HG02588 (cell line): ENCODE measurements around the gene TMEM129.

Experiments
- ATAC-seq: cut with Tn5 transposase; IDR thresholded peaks from one replicate; pipeline ENCODE4 v1.9.1; 2021; ENCODE audit warnings: mild to moderate bottlenecking, moderate library complexity; ENCODE audit not compliant: unreplicated experiment

TMEM129 gene

DNA sequence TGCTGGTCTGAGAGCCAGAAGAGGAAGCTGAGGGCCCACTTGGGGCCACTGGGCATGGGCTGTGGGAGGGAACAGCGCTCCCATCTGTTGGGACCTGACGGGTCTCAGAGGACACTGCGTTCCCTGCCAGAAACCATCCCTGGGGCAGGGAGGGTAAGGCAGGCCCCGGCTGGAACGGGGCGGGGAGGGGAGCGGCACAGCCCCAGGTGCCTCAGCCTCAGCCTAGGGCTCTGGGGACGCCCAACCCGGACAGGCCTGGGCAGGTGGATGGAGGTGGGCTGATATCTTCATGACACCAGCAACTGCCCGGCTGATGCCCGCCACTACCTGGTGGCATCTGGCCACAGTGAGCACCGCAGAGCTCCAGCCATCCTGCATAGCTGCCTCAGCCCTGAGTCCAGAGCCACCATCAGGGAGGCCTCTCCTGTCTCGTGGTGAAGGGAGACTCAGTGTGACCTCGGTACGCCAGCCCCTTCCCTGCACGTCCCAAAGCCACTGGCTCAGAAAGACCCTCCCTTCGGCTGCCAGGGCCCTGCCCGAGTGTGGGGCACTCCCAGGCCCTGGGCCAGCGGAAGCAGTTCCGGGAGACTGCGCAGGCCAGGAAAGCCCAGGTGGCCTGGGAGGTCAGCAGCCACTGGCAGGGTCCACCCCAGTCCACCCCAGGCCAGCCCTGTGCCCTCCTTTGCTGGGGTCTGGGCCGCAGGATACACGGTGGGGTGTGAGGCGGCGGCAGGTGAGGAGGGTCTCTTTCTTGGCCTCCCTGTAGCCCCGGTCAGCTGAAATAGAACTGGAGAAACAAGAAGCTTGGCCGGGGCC, 37.4 kb upstream of the TMEM129 start:
- ATAC-seq = no peak

DNA sequence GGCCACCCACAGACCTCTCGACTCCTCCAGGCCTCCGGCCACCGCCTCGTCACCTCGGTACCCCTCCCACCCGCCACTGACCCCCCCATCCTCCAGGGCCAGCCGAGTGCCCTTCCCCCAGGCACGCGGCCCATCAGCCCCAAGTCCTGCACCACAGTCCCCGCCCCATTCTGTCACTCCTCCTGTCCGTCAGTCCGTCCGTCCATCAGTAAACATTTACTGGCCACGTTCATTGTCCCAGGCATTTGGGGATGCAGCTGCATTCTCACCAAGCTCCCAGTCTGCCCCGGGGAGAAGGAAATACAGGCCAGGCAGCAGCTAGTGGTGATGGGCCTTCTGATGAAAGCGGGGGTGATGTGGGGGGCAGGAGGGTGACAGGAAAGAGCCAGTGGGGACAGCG, 36.7 kb upstream of the TMEM129 start:
- ATAC-seq = no peak

DNA sequence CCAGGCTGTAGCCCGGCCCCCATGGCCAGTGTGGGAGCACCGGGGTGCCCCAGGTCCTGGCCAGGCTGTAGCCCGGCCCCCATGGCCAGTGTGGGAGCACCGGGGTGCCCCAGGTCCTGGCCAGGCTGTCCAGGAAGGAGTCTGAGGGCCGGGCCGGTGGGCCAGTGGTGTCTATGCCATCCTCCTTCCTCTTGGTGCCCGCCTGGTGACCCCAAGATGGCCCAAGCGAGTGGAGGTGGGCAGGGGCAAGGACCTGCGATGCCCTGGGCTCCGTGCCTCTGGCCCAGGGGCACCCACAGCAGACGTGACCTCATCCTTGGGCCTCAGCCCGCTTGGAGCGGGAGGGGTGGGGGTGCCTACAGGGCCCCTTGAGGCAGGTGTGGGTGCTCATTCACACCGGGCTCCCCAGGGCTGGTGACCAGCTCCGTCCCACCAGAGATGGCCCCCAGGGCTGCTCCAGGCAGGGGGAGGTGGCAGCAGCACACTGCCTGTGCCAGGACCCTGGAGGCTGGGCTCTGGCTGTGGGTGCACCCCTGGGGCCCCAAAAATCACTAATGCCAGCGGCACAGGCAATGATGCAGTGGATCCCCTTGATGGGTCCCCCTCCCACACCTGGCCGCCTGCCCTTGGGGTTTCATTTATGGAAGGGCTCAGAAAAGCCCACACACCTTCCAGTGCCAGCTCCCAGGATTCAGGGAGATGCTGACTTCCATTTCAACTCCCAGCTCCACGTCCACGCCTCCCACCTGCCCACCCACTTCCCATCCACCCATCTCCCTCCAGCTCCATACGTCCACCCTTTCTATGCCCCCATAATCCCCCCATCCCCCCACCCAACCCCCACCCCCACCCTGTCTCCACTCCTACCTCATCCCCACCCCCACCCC, 36.0 kb upstream of the TMEM129 start:
- no peak for ATAC-seq

DNA sequence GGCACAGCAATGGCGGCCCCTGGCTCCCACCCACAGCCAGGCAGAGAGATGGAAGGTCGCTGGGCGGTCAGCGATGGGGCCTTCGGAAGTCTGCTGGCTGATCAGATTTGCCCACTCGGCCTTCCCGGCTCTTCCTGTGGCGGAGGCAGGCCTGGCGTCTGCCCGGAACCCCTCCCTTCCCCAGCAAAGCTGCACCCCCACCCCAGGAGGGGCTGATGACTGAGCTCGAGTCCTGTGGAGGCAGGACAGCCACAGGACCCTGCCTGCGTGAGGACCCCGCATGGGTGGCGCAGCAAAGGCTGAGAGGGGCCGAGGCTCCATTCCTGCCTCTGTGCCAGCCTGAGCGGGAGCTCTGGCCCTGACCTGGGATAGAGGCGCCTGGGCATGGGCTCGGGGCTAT, 35.0 kb upstream of the TMEM129 start:
- ATAC-seq = no peak

DNA sequence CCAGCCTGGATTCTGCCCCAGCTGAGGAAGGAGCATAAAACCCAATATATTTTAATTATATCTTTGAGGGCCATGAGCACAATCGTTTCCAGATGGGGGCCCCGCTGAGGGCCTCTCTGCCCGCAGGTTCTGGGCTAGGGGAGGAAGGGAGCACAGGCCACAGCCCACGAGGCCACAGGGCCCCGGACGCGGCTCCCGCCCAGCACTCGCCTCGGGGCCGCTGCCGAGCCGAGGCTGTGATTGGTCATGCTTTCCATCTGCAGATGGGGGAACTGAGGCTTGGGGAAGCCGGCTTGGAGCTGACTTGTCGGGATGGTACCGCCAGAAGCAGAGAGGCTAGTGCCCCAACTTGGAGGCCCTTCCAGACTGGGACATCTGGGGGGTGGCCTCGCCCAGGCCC, 34.2 kb upstream of the TMEM129 start:
- ATAC-seq = no peak

DNA sequence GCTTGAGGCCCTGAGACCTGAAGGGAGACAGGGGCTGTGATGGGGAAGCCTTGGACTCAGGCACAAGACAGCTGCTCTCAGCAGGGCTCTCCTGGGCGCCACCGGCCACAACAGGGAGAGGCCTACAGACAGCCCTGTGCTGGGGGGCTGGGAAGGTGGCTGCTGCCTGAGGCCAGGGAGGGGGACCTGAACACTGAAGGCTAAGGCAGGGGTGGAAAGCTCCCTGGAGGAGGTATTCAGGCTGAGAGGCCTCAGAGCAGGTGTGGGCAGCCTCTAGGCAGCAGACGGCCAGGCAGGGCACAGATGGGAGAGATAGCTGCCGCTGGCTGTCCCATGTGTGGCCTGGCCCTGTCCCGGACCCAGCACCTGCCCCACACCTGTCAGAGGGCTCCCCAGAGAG, 33.2 kb upstream of the TMEM129 start:
- no peak for ATAC-seq

DNA sequence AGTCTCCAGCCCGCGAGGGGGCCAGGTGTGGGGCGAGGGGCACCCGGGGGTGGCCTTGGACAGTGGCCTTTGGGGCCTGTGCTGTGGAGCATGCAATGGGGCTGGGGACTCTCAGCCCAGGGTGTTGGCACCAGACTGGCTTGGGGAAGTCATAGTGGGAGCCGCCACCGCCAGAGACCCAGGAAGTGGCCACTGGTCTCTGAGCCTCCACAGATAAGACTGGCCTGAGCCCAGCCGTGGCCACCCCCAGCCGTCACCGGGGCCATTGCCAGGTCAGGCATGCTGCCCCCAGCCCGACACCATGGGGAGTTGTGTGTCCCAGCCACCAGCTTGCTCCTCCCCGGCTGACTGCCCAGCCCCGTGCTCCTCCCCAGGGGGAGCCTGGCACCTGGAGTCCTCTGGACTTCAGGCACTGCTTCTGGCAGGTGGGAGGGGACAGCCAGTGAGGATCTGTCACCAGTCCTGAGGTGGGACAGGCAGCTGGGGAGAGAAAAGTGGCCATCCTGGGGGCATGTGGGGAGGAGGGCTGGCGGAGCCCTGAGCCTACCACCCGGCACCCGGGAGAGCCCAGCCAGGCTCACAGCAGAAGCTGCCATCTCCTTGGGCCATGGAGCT, 32.7 kb upstream of the TMEM129 start:
- ATAC-seq = no peak

DNA sequence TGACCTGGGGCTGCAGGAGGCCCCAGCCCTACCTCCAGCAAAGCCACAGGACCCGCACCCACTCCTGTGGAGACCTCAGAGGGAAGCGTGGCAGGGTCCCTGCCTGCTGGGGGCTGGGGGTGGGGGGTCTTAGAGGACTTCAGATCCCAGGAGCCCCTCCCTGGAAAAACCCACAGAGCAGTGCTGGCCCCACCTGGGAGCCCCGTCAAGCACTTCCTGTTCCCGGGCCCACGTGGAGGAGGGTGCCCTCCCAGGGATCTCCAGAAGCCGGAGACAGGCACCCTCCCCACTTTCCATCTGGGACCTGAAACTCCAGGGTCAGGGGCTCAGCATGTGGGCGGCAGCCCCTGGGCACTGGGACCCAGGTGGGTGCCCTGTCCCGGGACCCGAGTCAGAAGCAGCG, 32.2 kb upstream of the TMEM129 start:
- no peak for ATAC-seq

DNA sequence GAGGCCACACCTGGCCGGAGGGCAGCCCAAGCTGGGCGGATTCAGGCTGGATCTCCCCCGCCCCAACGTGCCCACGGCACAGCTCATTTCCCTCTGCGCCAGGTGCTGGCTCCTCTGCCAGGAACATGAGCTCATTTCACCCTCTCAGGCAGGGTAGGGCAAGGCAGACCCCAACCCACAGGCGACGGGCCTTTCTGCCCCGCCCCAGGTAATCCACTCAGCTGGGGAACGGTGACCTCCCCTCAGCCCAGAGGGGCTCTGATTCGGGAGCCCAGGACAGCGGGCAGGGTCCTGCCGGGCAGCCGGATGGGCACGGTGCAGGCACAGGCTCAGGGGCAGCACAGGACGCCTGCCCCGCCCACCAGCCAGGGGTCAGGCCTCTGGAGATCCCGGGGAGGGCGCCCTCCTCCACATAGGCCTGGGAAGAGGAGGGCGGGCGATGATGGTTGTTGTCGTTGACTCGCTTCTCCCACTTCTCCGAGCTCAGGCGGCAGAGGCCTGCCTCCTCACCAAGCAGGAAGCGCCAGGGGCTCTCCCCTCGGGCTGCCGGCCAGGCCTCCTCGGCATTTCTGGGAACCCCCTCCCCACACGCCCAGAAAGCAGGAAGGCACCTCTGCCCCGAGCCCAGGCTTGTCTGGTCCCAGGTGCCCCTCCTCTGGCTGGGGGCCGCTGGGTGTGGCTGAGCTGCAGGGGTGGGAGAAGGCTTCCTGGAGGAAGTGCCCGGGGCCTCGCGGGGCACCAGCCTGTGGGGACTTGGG, 31.3 kb upstream of the TMEM129 start:
- ATAC-seq = no peak

DNA sequence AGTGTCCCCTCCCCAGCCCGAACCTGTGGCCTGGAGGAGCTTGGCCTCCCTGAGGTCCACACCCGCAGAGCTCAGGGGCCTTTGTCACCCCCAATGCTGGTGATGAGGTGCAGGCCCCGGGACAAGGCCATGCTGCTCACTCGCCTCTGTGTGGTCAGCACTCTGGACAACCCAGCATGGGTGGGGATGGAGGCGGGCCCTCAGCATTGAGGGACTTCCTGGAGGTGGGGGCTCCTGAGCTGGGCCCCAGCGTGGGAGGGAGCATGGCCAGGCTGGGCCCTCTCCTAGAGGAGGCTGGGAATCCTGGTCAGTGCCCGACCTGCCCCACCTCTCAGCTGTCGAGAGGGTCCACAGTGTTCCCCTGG, 30.8 kb upstream of the TMEM129 start:
- ATAC-seq = no peak

DNA sequence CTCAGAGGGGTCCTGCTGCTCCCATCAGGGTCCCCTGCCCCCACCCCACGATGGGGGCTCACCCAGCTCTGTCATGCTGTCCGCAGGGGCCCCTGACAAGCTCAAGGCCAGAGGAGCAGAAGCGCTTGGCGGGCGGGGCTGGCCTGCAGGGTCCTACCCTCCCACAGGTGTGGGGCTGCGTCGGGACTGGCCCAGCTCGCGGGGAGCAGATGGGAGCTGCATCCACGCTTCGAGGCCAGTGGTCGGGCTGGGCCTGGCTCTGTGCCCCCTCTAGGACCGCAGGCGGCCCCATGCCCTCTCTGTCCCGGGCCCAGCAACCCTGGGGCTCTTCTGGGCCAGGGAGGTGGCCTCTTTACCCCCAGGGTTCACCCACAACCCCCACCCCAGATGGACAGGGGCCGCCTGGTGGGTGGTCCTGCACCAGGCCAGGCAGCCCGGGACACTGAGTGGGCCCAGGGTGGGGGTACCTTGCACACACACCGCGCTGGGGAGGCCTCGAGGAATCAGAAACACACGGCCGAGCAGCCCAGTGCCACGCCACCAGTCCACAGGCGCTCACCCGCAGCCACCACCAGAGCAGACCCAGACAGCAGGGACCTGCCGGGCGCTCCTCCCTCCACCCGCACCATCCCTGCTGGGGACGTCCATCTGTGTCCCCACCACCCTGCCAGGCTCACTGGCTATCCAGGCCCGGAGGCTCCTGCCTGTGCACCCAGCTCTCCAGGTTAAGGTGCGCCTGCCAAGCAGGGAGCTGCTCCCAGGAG, 30.2 kb upstream of the TMEM129 start:
- ATAC-seq = no peak

DNA sequence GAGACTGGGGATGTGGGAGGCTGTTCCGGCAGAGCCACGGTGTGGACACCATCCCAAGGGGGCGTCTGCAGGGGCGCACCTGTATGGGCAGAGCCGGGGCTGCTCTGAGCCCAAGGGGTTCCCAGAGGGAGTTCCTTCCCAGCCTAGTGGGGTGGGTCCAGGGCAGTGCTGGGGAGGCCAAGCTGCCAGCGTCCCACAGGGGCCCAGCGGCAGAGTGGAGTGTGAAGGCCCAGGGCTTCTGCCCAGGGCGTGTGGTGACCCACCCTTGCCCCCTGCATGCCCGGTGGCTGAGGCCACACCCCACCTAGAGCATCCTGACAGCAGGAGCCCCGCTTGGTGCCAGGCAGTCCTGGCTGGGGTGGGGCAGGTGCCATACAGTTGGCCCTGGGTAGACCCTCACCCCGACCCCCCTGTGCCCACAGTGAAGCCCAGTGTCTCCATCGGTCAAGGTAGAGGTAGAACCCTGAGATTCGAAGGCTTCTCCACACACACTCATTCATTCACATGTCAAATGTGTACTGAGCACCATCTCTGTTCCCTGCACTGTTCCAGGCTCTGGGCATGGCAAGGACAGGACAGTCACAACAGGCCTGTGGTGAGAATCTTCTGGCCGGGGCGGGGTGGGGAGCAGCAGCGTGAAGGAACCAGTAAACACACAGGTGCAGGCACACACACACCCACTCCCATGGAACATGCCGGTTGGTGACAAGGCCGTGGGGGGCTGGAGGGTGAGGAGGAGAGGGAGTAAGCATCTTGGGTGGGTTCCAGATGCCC, 29.4 kb upstream of the TMEM129 start:
- no peak for ATAC-seq

DNA sequence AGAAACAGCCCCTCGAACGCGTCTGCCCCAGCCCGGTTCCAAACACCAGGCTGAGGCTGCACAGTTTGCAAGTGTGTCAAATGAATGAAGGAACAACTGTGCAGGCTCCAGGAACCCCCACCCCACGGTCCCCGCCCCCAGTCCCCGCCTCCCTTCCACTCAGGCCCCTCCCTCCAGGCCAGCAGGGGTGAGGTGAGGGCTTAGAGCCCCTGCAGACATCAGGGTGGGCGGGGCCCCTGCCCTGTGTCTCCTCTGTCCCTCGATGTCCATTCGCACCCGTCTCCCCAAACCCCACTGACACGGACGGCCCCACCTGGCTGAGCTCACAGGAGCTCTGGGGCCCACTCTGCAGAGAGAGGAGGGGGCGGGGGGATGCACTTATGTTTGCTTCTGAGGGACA, 28.7 kb upstream of the TMEM129 start:
- ATAC-seq = no peak

DNA sequence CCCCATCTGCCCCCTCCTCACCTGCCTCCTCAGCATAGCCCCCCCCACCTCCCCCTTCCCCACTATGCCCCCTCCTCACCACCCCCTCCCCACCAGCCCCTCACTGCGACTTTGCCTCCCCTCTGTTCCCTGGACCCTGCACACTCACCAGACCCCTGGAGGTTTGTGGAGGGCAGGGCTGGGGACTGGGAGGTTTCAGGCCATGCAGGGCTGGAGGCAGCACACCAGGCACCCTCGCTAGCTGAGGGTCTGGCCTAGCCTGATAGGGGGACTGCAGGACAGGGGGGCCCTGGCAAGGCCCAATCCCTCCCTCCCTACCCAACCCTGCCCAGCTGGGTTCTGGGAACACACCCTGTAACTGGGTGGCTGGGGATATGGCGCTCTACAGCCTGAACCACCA, 28.2 kb upstream of the TMEM129 start:
- ATAC-seq = no peak

DNA sequence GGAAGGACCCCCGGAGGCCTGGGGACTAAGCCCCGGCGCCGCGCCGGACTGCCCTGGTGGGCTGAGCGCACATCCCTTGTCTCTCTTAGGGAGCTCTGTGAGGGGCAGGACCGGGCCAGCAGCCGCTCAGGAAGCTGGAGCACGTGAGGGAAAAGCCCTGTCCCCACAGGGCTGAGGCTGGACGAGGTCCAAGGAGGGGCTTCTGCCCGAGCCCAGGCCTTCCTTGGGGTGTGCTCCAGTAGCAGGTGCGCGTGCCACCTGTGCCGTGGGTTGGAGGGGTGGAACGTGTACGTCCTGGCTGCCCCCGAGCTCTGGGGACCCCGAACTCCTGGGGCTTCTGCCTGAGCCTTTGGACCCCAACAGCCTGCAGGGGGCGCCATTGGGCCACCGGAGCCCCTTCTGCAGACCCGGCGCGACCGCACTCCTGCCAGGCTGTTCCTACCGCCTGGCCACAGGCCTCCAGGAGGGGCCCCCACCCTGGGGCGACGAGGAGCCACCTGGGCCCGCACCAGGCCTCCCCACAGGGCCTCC, 27.4 kb upstream of the TMEM129 start:
- no peak for ATAC-seq

DNA sequence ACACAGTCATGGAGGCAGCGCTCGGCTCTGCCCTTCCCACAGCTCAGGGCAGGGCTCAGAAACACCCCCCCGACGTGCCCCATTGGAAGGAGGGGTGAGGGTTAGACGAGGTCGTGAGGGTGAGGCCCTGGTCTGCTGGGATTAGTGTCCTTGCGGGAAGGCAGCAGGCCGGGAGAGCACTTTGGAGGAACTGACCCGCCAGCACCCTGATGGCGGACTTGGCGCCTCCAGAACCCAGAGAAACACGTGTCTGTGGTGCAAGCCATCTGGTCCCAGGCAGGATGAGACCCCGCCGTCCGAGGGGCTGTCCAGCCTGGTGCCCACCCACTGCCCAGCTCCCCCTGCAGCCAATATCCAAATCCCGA, 26.5 kb upstream of the TMEM129 start:
- no peak for ATAC-seq

DNA sequence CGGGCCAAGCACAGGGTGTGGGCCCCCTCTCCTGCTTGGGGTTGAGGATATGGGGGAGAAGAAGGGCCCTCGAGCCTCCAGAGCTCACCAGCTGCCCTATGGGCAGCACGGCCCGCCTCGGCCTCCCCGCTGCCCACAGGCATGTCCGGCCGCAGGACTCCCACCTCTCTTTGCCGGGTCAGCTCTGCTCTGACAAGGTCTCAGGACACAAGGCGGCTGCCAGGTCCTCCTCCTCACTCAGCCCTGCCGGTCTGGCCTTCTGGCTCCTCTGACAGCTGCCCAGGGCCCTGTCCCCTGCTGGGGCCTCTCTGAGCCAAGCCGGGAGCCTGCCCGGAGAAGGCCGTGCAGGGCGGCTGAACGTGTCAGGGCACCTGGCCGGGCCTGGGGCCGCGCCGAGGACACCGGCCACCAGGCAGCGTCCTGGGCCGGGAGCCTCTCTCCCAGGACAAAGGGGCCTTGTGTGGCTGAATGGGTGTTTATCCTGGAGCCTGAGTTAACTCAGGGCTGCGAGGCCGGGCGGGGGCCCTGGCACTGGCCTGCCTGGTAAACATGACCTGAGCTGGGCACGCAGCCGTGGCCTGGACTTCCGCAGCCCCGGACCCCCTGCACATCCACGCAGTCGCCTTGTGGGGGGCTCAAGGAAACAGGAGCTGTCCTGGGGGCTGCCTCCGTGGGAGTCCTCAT, 25.9 kb upstream of the TMEM129 start:
- ATAC-seq = no peak

DNA sequence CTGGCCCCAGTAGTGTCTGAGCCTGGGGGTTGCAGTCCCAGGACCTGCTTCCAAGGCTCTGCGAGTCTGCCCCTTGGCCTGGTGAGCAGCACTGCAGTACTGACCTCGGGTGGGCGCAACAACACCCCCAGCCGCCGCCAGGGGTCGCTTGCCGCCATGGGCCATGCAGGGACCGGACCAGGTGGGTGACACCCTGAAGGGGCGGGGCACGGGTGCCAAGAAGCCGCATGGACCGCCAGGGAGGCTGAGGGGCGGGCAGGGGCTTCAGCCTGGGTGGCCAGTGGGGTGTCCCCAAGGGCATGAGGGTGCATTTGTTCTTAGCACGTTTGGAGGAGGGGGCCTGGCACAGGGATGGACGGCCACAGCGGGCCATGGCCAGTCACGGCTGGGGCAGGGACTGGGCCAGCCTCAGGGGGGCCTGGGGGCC, 25.2 kb upstream of the TMEM129 start:
- ATAC-seq = no peak

DNA sequence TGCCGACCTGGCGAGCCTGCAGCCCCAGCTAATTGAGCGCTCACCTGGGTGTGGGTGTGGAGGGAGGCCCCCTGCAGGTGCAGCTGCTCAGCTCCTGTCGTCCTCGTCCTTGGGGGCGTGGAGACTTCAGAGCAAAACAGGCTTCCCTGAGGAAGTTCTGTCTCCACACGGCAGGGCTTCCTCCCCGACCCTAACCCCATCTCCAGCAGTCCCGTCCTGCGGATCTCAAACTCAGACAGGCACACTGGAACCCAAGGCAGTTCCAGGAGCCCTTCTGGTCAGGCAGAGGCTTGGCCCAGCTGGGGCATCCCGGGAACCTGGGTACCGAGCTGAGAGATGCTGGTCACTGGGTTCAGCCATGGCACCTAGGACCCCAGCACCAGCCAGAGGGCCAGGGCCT, 24.6 kb upstream of the TMEM129 start:
- ATAC-seq = no peak
